ENCODE measurements around the gene PHAF1.
A peak's percentile ranks its signal among the peaks of the same experiment; 100 is the strongest.

PHAF1 gene

DNA sequence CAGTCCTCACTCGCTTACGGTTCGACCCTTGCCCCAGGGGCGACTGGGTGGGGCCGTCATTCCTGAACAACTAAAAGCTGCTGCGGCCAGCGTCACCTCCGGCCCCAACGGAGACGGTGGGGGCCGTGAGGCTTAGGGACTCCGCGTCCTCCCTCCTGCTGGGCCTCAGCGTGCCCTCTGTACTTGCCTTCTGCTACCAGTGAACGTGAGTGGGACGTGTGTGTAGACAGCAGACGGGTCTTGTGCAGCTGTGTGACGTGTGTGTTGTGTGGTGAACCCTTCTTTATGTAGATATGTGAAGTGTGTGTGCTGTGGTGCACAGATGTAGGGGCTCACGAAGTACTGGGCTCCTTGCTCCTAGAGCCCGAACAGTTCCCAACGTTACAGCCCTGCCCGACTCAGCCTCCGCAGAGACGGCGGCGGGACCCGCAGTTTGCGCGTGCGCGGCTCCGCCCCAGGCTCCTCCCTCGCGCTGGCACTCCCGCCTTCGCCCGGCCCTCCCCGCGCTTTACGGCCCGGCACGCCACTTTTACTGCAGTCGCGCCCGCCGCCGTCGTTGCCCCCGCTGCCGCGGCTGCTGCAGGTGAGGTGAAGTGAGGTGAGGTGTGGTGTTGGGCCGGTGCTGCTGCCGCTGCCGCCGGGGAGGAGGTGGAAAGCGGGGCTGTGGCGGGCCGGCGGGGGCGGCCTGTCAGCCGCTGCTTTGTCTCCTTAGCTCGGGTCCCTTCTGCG, at the start of gene PHAF1:
PHAF1 (plus strand) TSS at position 535 of the 729 bp plus-strand sequence. CDS start 235 bp downstream, outside the sequence.
- peak; percentile 96 to 97 for DNase-seq

DNA sequence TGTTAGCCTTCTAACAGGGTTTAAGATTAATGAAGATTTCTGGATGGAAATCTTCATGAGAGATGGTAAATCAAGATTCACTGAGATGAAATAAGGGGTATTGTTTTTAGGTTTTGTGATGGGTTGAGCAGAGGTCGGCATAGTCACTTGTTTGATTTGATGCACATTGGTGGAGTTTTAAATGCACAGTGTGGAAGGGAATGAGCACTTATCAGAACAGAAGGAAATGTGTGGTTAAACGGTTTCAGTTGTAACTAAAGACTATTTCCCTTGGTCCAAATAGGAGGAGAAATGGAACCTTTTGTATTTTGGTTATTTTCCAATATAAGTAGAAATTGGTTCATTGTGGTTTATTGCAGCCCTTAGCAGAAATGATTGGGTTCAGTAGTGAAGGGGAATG, 46.7 kb upstream of the PHAF1 start:
- DNase-seq: no peak

DNA sequence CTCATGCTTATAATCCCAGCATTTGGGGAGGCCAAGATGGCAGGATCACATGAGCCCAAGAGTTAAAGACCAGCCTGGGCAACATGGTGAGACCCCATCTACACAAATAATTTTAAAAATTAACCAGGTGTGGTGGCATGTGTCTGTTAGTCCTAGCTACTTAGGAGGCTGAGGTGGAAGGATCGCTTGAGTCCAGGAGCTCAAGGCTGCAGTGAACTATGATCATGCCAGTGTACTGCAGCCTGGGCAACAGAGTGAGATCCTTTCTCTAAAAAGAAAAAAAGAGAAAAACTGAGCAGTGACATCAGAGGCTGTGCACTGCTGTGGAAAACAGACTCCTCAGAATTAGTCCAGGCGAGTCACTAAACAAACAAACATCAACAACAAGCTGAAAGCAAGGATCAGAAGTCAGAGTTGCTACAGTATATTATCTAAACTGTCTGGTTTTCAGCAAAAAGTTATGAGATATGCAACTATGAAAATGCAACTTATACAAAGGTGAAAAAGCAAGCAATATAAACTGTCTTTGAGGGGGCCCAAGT, 41.5 kb upstream of the PHAF1 start:
- DNase-seq: no peak

DNA sequence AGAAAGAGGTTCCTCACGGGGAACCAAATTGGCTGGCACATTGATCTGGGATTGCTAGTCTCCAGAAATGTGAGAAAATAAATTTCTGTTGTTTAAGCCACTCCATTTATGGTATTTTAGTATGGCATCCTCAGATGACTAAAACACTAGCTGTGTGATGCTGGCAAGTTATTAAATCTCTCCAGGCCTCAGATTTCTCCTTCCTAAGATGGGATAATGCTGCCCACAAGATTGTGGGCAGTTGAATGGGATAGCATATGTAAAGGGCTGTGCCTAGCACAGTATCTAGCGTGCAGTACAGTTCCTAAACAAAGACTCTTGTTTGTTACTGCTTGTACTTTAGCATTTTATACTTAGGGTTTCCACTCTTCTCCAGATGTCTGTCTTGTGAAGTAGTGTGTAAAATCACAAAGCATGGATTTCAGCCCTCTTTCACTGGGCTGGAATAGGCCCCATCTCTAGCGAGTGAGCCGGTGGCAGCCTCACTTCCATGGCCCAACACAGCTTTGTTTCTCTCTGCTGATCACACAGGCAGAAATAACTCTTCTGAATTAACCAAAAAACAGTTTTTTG, 38.2 kb upstream of the PHAF1 start:
- no peak for DNase-seq

DNA sequence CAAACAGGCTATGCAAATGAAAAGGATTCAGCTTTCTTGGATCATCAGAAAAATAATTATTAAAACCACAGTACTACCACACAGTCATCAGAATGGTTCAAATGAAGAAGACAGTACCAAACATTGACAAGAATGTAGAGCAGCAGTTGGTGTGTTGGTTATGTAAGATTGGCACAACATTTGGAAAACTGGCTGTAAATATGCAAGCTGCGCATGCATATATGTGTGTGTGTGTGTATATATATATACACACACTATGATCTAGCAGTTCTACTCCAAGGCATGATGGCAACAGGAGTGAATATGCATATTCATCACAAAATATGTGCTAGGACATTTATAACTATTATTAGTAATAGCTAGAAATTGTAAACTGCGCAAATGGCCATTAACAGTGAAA, 34.4 kb upstream of the PHAF1 start:
- no peak for DNase-seq

DNA sequence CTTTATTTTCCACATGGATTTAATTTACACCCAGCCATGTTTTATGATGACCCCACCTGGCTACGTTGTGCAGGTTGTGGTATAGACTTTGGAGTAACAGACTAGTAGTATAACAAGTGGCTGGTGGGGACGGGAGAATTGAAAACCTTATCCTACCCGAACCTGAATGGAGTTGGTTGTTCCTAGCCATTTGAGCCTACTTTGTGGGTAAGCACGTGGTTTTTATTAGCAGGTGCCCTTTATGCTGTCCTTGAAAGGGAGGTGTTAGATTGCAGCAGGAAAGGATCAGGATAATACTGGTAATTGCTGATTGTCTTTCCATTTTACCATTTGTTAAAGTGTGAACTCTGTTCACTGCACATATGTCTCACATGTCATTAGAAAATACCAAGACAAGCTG, 31.9 kb upstream of the PHAF1 start:
- DNase-seq: no peak

DNA sequence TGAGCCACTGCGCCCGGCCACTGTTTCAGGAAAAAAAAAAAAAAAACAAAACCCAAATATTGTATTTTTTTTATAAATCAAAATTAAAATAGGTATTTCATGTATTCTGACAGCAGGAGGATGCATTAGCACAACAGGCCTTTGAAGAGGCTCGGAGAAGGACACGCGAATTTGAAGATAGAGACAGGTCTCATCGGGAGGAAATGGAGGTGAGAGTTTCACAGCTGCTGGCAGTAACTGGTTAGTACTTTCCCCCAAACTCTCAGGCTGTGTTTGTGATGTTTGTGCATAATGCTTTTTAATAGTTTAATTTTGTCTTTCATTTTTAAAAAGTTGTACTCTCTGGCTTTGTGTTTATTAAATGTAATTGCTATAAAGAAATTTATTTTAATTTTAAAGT, 27.6 kb upstream of the PHAF1 start:
- no peak for DNase-seq

DNA sequence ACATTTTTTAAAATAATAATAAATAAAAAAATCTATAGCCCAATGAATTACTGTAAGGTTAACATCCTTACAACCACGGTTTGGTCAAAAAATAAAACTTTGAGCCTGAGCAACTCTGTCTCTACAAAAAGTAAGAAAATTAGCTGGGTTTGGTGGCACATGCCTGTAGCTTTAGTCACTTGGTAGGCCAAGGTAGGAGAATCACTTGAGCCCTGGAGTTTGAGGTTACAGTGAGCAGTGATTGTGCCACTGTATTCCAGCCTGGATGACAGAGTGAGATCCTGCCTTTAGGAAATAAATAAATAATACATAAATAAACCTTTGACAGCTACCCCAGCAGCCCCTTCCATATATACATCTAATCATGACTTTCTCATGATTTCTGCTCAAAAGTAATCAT, 26.9 kb upstream of the PHAF1 start:
- no peak for DNase-seq

DNA sequence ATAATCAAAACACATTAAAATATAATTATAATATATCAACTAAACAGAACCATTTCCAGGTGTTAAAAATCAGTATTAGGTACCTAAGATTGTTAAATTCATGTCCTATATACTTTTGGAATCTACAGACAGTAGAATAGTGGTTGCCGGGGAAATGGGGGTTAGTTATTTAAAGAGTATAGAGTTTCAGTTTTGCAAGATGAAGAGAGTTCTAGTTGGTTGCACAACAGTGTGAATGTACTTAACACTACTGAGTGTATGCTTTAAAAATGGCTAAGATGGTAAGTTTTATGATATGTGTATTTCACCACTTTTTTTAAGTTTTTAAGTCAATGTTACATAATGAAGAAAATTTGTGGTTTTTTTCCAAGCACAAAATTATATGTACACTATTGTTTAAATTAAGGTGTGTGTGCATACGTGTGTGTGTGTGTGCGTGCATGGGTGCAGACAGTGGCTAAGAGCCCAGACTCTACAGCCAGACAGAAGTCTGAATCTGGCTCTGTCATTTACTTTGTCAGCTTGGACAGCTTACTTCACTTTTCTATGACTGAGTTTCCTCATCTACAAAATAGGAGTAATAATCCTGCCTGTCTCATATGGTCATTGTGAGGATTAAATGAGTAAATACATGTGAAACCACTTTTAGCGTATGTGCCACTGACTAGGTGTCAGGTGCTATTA, 25.3 kb upstream of the PHAF1 start:
- no peak for DNase-seq

DNA sequence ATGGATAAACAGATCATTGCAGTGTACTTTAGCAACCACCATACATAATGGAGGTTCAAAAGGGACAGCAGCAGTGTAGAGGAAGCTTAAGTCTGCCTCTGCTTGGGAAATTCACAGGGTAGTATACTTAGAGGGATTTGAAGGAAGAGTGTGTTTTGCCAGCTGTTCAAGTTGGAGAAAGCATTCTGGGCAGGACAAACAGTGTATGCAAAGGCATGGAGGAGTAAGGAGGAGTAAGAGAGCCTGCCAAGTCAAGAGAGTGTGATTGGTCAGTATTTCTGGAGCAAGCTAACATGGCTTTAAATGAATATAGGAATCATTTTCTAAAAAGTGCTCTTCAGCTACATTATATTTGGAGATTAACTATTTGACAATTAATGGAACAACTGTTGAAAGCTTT, 22.9 kb upstream of the PHAF1 start:
- no peak for DNase-seq

DNA sequence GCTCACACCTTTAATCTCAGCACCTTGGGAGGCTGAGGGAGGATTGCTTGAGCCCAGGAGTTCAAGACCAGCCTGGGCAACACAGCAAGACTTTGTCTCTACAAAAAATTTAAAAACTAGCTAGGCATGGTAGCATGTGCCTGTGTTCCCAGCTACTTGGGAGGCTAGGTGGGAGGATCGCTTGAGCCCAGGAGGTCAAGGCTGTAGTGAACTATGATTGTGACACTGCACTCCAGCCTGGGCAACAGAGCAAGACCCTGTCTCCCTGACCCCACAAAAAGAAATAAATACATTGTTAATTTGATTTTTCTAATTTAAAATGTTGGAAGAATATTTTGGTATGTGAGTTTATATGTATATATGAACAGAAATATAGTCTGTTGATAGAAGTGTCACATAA, 22.4 kb upstream of the PHAF1 start:
- DNase-seq: no peak

DNA sequence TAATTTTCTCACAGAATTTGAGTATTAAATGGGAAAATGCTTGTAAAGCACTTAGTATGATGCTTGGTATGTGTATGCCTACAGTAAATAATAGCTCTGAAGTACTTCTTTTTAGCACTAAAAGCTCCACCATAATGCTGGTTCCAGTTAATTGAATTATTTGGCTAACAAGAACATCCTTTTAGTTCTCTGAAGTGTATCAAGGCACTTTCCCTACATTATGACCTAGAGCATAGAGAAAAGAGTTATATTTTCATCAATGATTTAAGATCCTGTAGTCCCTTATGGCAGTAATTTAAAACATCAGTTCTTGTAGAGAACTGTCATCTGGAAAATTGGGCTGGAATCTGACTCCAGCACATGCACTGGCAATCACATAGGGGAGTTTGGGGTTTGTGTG, 21.9 kb upstream of the PHAF1 start:
- DNase-seq: no peak

DNA sequence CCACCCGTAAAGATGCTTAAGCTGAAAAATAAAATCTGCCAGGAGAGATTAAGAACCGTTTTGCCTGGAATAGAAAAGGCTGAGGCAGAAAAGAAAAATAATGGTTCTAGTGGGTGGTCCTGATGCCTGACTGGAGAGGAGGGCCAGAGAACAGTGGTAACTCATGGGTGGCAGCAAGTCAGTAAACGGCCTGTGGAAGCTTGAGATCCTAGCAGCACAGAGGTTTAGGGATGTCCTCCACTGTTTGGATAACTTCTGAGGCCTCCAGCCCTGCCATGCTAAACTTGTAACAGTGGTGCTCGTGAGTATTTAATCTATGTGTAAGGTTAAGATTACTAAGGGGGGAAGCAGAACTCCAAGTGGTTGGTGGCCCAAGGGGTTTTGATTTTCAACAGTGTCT, 21.2 kb upstream of the PHAF1 start:
- DNase-seq: no peak

DNA sequence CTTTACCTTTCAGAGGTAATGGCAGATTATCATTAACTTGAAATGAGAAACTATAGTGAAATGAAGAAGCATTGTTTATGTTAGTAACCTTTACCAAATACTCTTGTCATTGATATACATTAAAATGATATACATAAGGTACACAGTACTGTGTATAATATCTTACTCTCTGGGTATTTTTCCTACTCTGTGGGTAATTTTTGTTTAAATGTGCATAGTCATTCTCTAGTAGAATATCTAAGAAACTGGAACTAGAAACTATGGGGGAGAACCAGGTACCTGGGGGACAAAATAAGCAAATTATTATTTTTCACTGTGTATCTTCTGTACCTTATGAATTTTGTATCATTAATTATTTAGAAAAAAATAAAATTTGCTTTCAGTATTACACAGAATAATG, 20.6 kb upstream of the PHAF1 start:
- DNase-seq: no peak

DNA sequence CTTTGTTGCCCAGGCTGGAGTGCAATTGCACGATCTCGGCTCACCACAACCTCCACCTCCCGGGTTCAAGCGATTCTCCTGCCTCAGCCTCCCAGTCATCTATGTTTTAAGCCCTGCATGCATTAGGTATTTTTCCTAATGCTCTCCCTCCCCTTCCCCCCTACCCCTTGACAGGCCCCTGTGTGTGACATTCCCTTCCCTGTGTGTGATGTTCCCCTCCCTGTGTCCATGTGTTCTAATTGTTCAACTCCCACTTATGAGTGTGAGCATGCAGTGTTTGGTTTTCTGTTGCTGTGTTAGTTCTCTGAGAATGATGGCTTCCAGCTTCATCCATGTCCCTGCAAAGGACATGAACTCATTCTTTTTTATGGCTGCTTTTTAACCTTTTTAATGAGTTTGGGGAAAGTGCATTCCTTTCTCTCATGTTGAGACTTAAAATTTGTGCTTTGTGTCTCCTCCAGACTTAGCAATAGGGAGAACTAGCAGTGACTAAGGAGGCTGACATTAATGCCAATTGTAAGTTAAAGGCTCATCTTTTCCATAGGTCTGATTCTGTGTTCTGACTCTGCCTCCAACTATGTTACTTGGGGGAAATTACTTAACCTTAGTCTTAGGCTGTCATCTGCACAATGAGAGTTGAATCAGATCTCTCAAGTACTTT, 17.7 kb upstream of the PHAF1 start:
- DNase-seq: no peak

DNA sequence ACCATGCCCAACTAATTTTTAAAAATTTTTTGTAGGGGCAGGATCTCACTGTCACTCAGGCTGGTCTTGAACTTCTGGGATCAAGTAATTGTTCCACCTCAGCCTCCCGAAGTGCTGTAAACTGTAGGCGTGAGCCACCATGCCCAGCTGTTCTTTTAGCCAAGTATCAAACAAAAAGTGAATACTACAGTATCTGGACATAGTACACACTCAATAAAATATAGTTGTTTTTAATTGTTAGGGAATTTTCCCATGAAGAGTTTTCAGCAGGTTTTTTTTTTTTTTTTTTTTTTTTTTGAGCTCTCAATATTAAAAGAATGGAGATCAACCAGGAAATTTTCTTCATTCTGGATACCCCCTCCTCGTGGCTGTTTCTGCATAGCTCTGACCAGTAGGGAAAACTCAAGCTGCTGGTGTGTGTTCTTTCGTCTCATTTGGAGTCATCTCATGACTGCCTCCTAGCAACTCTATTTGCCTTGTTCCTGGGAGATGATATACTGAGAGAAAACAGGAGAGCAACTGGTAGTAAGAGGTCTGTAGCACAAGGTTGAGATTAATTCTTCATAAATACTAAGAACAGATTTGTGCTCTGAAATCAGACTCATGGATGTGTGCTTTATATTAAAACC, 16.5 kb upstream of the PHAF1 start:
- DNase-seq: no peak

DNA sequence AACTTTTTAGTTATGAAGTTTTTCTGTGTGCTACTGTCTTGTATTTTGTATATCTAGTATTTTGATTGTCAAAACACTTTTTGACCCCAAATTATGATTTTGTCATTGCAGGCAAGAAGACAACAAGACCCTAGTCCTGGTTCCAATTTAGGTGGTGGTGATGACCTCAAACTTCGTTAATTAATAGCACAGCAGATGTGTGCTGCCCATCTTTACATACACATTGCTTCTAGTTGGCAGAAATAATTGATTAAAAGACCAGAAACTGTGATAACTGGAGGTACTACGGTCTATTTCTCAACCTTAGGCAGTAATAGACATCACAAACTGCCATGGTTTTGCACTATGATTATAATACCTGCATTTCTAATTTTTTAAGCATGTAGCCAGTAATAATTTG, 11.1 kb upstream of the PHAF1 start:
- DNase-seq: no peak

DNA sequence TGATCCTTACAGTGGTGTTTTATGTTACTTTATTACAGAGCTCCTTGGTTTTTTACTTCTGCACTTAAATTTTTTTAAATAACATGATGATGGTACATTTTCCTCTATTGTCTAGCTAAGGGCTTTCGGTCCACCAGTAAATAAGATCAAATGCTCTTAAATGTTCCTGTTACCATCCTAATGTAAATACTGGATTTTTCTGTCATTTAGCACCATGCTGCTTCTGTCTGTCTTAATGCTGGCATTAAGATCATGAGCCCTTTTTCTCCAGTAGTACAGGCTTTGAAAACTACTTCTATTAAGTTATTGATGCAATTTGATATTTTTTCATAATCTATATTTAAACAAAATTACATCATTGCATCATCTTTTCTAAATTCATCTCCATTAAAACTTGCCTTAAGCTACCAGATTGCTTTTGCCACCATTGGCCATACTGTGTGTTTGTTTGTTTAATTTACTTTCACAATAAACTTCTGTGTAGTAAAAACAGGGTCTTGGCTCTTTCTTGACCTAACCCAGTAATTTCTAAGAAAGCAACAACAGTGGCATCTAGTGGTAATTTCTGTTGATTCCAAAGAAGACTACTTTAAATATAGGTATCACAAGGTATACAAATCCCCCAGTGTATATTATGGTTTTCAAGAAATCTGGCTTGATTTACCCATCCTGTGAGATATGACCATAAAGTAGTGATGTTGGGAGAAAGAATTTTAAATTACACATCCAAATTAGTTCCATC, 9.0 kb upstream of the PHAF1 start:
- no peak for DNase-seq

DNA sequence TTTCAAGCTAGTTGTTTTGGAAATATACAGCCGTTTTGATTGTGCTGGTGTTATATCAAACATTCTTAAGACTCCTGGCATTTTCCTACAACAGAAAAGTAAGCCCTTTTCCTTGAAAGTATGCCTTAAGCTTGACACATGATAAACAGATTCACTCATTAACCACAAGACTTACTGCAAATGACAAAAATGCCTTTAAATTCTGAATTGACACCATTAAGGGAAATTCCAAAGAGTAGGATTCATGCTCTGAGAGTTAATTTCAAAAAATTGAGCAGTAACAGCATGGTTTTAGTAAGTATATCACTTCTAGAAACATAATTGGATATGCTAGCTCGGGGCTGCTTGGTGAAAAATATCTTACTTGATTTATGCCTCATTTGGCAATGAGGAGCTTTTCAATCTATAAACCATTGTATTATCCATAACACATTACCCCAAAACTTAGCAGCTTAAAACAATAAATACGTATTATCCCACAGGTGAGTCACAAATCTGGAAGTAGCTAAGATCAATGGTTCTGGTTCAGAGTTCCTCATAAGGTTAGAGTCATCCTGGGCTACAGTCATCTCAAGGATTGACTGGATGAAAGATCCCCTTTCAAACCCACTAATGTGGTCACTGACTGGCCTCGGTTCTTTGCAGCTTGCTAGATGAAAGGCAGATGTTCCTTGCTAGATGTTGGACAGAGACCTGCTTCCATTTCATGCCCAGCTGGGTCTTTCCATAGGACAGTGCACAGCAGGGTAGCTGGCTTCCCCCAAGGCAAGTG, 8.2 kb upstream of the PHAF1 start:
- peak; percentile 25 to 41 for DNase-seq

DNA sequence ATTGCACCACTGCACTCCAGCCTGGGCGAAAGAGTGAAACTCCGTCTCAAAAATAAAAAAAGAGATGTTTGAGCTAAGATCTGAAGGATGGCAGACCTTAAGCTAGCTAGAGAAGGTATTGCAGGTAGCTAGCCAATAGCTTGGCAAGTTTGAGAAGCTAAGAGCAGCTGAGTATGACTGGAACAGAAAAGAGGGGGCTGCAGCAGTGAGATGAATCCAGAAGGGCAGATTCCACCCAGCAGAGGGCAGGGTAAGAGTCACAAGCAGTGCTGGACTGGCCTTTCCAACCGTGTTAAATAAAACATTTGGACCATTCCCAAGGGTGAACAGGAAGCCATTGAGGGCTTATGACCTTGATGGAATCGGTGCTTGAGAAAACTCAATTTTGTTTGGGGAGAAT, 5.7 kb upstream of the PHAF1 start:
- DNase-seq: no peak

DNA sequence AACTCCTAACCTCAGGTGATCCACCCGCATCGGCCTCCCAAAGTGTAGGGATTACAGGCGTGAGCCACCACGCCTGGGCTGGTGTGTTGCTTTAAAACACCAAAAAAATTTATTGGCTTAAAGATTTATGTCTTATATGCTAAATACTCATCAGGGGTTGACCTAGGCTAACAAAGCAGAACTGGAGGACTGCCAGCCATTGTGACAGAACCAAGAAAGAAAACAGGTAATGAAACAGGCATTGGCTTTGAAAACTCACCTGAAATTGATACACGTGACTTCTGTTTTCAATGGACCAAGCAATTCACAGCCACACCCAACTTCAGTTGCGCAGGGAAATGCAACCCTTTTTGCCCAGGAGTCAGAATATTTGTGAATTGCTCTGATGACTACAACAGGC, 4.9 kb upstream of the PHAF1 start:
- DNase-seq: no peak

DNA sequence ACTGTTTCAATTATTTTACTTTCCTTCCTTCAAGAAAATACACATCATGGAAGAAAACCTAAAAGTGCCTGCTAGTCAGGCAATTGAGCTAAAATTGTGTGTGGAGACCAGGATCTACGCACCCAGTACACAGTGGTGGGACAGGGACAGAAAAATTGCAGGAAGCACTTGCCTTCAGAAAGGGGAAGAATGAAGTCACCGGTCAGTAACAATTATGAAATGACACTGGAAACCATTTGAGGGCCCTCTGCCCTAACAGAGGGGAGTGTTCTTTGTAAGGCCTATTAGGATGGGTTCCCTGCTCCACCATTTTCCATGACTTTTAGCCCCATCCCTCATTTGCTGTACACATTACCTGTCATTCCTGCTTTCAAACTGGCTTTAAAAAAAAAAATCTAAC, 4.5 kb upstream of the PHAF1 start:
- DNase-seq: no peak
